HL-60 (cell line): Measurements from ENCODE around the gene TEX22.

Experiments used
- CTCF ChIP-seq: IDR thresholded peaks from one replicate; pipeline ENCODE4 v1.5.1; 2011; ENCODE audit warnings: low read length, control low read depth, inconsistent platforms; ENCODE audit not compliant: insufficient read depth
- GABPA ChIP-seq: IDR thresholded peaks from 2 replicates; pipeline ENCODE4 v1.6.1; 2012; ENCODE audit warnings: low read depth
- POLR2AphosphoS5 ChIP-seq: IDR thresholded peaks from 2 replicates; pipeline ENCODE4 v1.6.1; 2012; ENCODE audit warnings: low read depth
- REST ChIP-seq: IDR thresholded peaks from 2 replicates; pipeline ENCODE4 v1.6.1; 2012; ENCODE audit warnings: low read depth; ENCODE audit not compliant: insufficient replicate concordance

- TF ChIP-seq GABPA (no peak), POLR2AphosphoS5 (no peak), CTCF (no peak), REST (no peak)
These were observed 19.3 kb upstream of the TEX22 start for GRCh38 chr14:105378873-105379685.
